ENCODE measurements around the gene RPRD1B. TPM values are rescaled to one million over a fixed set of nuclear protein-coding genes. Genes with fewer than 3 reads are reported as not detected.

The RPRD1B gene
- total RNA-seq, 4 donors from 2014 or later: 44.5 to 55.4 (median 52.4) TPM

- no peaks in the 10 kb centered on the region for H3K9me3 ChIP-seq
- no peak for TF ChIP-seq POLR2A (IDR thresholded peaks at IDR 0.05)
- TF ChIP-seq, protein P1, sequence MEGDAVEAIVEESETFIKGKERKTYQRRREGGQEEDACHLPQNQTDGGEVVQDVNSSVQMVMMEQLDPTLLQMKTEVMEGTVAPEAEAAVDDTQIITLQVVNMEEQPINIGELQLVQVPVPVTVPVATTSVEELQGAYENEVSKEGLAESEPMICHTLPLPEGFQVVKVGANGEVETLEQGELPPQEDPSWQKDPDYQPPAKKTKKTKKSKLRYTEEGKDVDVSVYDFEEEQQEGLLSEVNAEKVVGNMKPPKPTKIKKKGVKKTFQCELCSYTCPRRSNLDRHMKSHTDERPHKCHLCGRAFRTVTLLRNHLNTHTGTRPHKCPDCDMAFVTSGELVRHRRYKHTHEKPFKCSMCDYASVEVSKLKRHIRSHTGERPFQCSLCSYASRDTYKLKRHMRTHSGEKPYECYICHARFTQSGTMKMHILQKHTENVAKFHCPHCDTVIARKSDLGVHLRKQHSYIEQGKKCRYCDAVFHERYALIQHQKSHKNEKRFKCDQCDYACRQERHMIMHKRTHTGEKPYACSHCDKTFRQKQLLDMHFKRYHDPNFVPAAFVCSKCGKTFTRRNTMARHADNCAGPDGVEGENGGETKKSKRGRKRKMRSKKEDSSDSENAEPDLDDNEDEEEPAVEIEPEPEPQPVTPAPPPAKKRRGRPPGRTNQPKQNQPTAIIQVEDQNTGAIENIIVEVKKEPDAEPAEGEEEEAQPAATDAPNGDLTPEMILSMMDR (IDR thresholded peaks at IDR 0.05): no peak
- H3K36me3 ChIP-seq: peaks cover 0 to 68% (median 0%) of the 10 kb centered on the region in 3 donors
- no peak overlapping the region for H3K27ac ChIP-seq
- no peak overlapping the region for H3K4me3 ChIP-seq
- H3K4me1 ChIP-seq: peaks cover 0 to 6% (median 1%) of the 10 kb centered on the region in 4 donors
- no peaks in the 10 kb centered on the region for H3K27me3 ChIP-seq
- no peak for DNase-seq
Measured at GRCh38 chr20:38135271-38135650, 101.7 kb downstream of the RPRD1B start.

GRCh38 chr20:38135651-38136420 lies 102.3 kb downstream of the RPRD1B start:
- DNase-seq: peak in 1 of 3 donors; percentile 49
- no peak for TF ChIP-seq POLR2A (IDR thresholded peaks at IDR 0.05)
- TF ChIP-seq, protein P1 (IDR thresholded peaks at IDR 0.05): no peak
- H3K36me3 ChIP-seq: peaks cover 0 to 62% (median 0%) of the 10 kb centered on the region in 3 donors

DNA sequence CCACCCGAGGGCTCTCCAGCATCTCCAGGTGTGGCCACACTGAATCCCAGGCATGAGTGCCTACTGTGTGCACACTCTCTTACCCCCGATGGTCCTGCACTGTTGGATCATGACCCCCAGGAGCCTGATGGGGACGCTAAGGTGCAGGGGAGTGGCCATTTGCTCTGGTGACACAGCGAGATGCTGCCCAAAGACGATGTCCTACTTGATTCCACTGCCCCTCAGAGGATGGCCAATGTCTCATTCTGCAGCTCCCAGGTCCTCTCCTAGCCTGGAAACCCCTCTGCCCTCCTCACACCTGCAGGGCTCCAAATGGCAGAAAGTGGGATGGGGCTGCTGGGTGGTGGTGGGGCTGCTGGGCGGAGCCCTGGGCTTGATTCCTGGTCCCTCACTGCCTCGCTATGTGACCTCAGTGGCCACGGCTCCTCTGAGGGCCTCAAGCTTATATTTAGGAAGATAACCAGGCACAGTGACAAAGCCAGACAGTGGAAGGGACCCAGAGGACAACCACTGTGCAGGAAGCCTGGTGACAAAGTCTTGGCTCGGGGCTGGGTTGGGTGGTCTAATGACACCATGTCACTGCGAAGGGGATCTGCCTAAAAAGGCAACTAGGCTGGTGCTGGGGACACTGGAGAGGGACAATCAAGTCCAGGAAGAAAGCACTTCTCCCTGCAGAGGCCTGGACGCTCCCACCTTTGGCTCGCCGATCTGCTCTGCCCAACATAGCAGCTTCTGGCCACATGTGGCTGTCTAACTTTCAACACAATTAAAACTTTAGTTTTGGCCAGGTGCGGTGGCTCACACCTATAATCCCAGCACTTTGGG lies 103.1 kb downstream of the RPRD1B start:
- Histone ChIP-seq H3K36me3 (peaks cover 0 to 60% (median 0%) of the 10 kb centered on the region in 3 donors), H3K27me3 (no peaks in the 10 kb centered on the region), H3K27ac (no peak overlapping the region), H3K9me3 (no peaks in the 10 kb centered on the region), H3K4me3 (no peak overlapping the region), H3K4me1 (peaks cover 0 to 18% (median 2%) of the 10 kb centered on the region in 4 donors)
- no peak for TF ChIP-seq POLR2A (IDR thresholded peaks at IDR 0.05)
- TF ChIP-seq, protein P1 (IDR thresholded peaks at IDR 0.05): no peak
- DNase-seq: peak in 1 of 3 donors; percentile 34

More at GRCh38 chr20:38135651-38136420, 102.3 kb downstream of the RPRD1B start:
- no peak overlapping the region for H3K4me3 ChIP-seq
- H3K4me1 ChIP-seq: peaks cover 0 to 10% (median 2%) of the 10 kb centered on the region in 4 donors
- no peak overlapping the region for H3K27ac ChIP-seq
- no peaks in the 10 kb centered on the region for H3K27me3 ChIP-seq
- no peaks in the 10 kb centered on the region for H3K9me3 ChIP-seq

DNA sequence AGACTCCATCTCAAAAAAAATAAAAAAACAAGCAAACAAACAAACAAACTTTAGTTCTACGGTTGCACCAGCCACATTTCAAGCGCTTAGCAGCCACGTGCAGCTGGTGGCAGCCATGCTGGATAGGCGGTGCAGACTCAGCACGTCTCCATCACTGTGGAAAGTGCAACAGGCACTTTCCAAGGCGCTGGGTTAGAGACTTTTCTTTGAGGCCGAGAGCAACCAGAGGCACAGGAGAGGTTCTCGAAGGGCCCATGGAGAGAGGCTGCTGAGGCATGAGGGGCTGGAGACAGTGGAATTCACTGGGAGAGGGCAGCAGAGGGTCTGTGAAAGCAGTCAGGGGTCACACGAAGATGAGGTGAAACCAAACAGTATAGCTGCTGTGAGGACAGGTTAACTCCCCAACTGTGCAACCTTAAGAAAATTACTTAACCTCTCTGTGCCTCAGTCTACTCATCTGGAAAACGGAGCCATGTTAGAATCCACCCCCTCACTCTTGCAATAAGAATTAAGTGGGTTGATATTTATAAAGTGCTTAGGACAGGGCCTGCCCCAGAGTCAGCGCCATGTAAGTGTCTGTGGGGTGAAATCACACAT lies 104.0 kb downstream of the RPRD1B start:
- Histone ChIP-seq H3K27ac (no peak overlapping the region), H3K4me3 (no peak overlapping the region), H3K27me3 (no peaks in the 10 kb centered on the region), H3K9me3 (no peaks in the 10 kb centered on the region), H3K36me3 (peaks cover 0 to 51% (median 0%) of the 10 kb centered on the region in 3 donors), H3K4me1 (peaks cover 0 to 27% (median 2%) of the 10 kb centered on the region in 4 donors)
- DNase-seq: no peak
- TF ChIP-seq, protein P1 (IDR thresholded peaks at IDR 0.05): no peak
- no peak for TF ChIP-seq POLR2A (IDR thresholded peaks at IDR 0.05)

GRCh38 chr20:38138086-38138778 lies 104.7 kb downstream of the RPRD1B start:
- TF ChIP-seq, protein P1 (IDR thresholded peaks at IDR 0.05): no peak
- no peak for TF ChIP-seq POLR2A (IDR thresholded peaks at IDR 0.05)
- no peak overlapping the region for H3K27ac ChIP-seq
- DNase-seq: no peak
- no peak overlapping the region for H3K4me3 ChIP-seq
- H3K36me3 ChIP-seq: peaks cover 0 to 46% (median 0%) of the 10 kb centered on the region in 3 donors
- H3K9me3 ChIP-seq: no peaks in the 10 kb centered on the region
- no peaks in the 10 kb centered on the region for H3K27me3 ChIP-seq
- H3K4me1 ChIP-seq: peaks cover 0 to 34% (median 3%) of the 10 kb centered on the region in 4 donors

Data from Peyer's patch (tissue), 4 donors.